Brain pericyte (primary cell): ENCODE results near the gene KIF6.
"Not testable (repeated sequence)": the region's sequence is repeated elsewhere in the genome, so short reads cannot be mapped to it uniquely, and the experiment has no call there.

ENCODE experiments used
- DNase-seq: peaks from one replicate; pipeline ENCODE4 v3.0.0-alpha.2; 2012; ENCODE audit warnings: low read depth, low spot score

The KIF6 gene

DNA sequence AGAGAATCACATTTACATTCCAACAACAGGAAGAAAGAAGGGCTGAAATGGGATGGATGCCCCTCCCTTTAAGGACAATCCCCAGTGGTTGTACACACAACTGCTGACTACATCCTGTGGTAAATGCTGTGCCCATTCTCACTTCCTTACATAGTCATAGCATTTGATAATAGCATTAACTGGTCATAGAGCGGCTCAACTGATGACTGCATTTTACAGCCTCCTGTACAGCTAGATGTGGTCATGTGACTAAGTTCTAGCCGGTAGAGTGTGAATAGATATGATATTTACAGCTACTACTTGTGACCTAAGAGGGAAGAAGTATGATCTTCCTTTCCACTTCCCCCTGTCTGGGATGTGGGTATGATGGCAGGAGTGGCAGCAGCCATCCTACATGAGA is 435.7 kb downstream of the KIF6 start:
- DNase-seq, result no peak

DNA sequence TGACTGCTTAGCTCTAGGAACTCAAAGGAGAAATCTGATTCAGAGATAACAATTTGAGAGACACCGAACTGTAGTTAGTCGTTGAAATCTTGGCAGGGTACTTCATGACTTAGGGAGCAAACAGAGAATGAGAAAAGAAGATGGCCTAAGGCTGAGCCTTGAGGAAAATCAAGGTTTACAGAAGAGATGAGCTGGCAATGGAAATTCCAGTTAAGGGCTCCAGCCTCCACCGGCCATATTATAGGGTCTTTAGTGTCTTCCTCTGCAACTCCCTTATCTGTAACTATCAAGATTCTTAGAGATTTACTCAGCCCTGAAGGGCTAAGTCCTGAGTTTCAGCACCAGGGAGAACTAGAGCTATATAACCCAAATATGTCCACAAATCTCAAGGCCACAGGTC is 437.6 kb downstream of the KIF6 start:
- DNase-seq, result no peak

DNA sequence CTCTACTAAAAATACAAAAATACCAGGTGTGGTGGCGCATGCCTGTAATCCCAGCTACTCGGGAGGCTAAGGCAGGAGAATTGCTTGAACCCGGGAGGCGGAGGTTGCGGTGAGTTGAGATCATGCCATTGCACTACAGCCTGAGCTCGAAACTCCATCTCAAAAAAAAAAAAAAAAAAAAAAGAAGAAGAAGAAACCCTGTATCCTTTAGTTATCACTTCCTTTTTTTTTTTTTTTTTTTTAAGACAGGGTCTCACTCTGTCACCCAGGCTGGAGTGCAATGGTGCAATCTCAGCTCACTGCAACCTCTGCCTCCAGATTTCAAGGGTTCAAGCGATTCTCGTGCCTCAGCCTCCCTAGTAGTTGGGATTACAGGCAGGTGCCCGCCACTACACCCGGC is 438.6 kb downstream of the KIF6 start:
- not testable (repeated sequence) for DNase-seq

DNA sequence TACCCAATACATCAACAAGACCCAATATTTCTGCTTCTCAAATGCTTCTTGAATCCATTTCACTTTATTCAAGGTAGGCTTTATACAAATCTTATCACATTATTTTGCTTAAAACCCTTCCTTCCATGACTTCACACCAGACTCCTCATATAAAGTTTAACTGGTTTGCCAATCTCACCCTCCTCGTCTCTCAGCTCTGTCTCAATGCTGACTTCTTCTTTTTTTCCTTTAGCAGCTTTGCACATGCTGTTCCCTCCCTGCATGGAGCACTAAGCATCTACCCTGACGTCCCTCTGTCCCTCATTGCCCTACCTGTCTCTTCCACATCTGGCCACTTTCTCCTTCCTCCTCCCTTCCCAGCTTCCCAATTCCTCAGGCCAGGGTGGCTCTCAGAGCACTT is 442.4 kb downstream of the KIF6 start:
- DNase-seq, result no peak

DNA sequence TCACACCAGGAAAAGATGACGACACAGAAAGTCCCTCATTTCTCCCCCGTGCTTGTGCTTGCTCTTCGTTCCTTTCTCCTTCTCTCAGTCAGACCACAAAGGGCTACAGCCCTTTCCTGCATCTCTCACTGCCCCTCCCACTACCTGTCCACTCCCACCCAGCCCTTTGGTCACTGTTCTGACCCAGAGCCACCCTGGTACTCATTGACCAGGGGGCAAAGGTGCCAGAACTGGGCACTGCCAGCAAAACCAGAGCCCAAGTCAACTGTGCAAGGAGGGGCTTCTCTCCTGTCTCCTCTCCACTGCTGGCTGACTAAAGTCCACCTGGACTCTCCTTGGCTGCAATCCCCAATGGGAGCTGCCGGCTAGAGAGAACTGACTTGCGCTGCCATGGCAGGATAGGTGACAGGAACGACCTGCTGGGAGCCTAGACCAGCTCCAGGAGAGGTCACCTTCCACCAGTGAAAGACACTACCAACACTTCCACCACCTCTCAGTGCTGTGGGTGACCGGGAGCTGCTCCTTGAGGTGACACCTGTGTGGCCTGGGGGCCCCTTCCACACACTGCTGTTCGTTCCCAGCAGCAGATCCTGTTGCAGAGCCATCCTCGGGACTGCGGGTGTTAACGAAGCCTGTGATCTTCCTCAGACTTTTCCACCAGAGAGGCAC is 443.8 kb downstream of the KIF6 start:
- DNase-seq, result no peak

DNA sequence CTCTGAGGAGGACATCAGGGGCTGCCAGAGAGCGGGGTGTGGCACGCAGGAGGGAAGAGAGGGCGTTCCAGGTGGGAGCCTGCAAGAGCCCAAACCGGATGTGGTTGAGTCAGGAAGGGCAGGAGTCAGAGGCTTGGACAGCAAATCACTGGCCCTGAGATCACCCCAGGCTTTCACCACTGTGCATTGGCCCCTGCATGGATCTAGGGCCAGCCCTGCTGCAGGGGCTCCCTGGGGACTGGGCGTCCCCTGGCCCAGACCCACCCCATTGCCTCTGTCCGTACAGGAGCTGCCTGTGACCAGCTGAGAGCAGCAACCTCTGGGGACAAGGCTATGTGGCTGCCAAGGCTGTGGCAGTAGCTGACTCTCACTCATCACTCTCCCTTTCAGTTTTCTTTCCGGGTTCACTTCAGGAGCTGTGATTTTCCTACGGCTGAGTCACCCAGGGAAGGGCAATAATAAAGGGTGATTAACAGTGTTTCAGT is 444.9 kb downstream of the KIF6 start:
- DNase-seq, result no peak
